Activated naive CD4-positive, alpha-beta T cell treated with anti-CD3 and anti-CD28 coated beads for 36 hours (primary cell): Measurements from ENCODE around the gene PITPNB. TPM values are rescaled to one million over a fixed set of nuclear protein-coding genes. Genes with fewer than 3 reads are reported as not detected.

Experiments used
- CTCF ChIA-PET: fragments of 350-600 bp; sonication (Branson Sonifier 250); formaldehyde crosslinking; loops from one replicate; lab custom pipeline; 2021; ENCODE audit warnings: antibody characterized with exemption; lab: Charles Lee
- DNase-seq: peaks from one replicate; pipeline ENCODE4 v3.0.0-alpha.2; 2020
- H3K27ac Mint-ChIP-seq: one replicate; pipeline ENCODE4 v1.8.0; 2021; ENCODE audit warnings: mild to moderate bottlenecking, mixed read lengths
- H3K27me3 Mint-ChIP-seq: one replicate; pipeline ENCODE4 v1.8.0; 2021; ENCODE audit warnings: low read depth, mixed read lengths
- H3K36me3 Mint-ChIP-seq: one replicate; pipeline ENCODE4 v1.8.0; 2021; ENCODE audit warnings: low read depth, mixed read lengths
- H3K4me1 Mint-ChIP-seq: one replicate; pipeline ENCODE4 v1.8.0; 2021; ENCODE audit warnings: low read depth, mixed read lengths
- H3K4me3 Mint-ChIP-seq: one replicate; pipeline ENCODE4 v1.8.0; 2021; ENCODE audit warnings: mild to moderate bottlenecking, moderate library complexity, mixed read lengths
- H3K9me3 Mint-ChIP-seq: one replicate; pipeline ENCODE4 v1.8.0; 2021; ENCODE audit warnings: mixed read lengths
- intact Hi-C: fragments of 100-400 bp; cut with micrococcal nuclease; formaldehyde crosslinking; loops from one replicate; pipeline ENCODE4 v1.15.1; 2023
- total RNA-seq, 2 experiments: library from RNA; stranded (reverse); gene quantifications; one replicate each; pipeline ENCODE4 v1.2.3, GENCODE V29; 2021

PITPNB gene
- total RNA-seq, 2 experiments from 2014 or later: 76.4 to 78.7 TPM

GRCh38 chr22:27865496-27865895 lies 53.6 kb downstream of the PITPNB start:
- H3K9me3 Mint-ChIP-seq: no peaks in the 10 kb centered on the region
- H3K4me1 Mint-ChIP-seq: peaks cover 39% of the 10 kb centered on the region
- no peaks in the 10 kb centered on the region for H3K27me3 Mint-ChIP-seq
- CTCF ChIA-PET: no interaction called here
- intact Hi-C loops: no loop called here
- DNase-seq: no peak
- H3K36me3 Mint-ChIP-seq: peaks cover 26% of the 10 kb centered on the region
- no peak overlapping the region for H3K4me3 Mint-ChIP-seq
- no peak overlapping the region for H3K27ac Mint-ChIP-seq

- intact Hi-C loops: no loop called here
- H3K4me3 Mint-ChIP-seq: no peak overlapping the region
- H3K27ac Mint-ChIP-seq: no peak overlapping the region
- peaks cover 30% of the 10 kb centered on the region for H3K4me1 Mint-ChIP-seq
- CTCF ChIA-PET: interaction anchor here (0.5 to 1.8 kb wide), 4 partner anchors 12 to 150 kb away, joined by 3 to 4 read pairs (median 3); no protein-coding TSS in a partner anchor
- H3K36me3 Mint-ChIP-seq: peaks cover 28% of the 10 kb centered on the region
- no peaks in the 10 kb centered on the region for H3K9me3 Mint-ChIP-seq
- H3K27me3 Mint-ChIP-seq: no peaks in the 10 kb centered on the region
- DNase-seq: no peak
Measured at GRCh38 chr22:27863556-27863955, 55.5 kb downstream of the PITPNB start.

DNA sequence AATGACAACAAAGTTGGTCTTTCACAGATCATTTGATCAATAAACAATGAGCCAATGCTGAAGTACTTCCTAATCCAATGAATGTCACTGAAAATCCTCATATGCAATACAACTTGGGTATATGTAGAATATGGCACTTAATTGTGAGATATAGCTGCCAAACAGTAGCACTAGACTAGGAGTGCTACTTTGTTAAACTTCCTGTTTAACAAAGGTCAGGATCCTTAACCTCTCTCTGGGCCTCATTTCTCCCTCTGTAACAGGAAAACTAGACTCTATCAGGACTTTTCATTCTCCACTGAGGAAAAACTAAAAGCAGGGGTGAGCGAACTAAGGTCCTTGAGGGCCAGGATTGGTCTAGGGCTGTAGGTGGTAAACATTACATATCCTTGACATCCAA lies 56.1 kb downstream of the PITPNB start:
- H3K36me3 Mint-ChIP-seq: peaks cover 29% of the 10 kb centered on the region
- no peak overlapping the region for H3K4me3 Mint-ChIP-seq
- intact Hi-C loops: no loop called here
- peaks cover 24% of the 10 kb centered on the region for H3K4me1 Mint-ChIP-seq
- no peak for DNase-seq
- H3K27me3 Mint-ChIP-seq: no peaks in the 10 kb centered on the region
- CTCF ChIA-PET: interaction anchor here (0.5 to 1.8 kb wide), 4 partner anchors 13 to 97 kb away, joined by 3 read pairs; no protein-coding TSS in a partner anchor
- H3K9me3 Mint-ChIP-seq: no peaks in the 10 kb centered on the region
- H3K27ac Mint-ChIP-seq: no peak overlapping the region

- intact Hi-C loops: no loop called here
- CTCF ChIA-PET: interaction anchor here (0.7 kb wide), 1 partner anchor 35 kb away, joined by 3 read pairs; no protein-coding TSS in a partner anchor
- Mint-ChIP-seq H3K36me3 (peaks cover 35% of the 10 kb centered on the region), H3K27me3 (no peaks in the 10 kb centered on the region), H3K27ac (no peak overlapping the region), H3K4me1 (no peaks in the 10 kb centered on the region), H3K4me3 (no peak overlapping the region), H3K9me3 (no peaks in the 10 kb centered on the region)
- DNase-seq: no peak
Measured at GRCh38 chr22:27859336-27859735, 59.7 kb downstream of the PITPNB start.

DNA sequence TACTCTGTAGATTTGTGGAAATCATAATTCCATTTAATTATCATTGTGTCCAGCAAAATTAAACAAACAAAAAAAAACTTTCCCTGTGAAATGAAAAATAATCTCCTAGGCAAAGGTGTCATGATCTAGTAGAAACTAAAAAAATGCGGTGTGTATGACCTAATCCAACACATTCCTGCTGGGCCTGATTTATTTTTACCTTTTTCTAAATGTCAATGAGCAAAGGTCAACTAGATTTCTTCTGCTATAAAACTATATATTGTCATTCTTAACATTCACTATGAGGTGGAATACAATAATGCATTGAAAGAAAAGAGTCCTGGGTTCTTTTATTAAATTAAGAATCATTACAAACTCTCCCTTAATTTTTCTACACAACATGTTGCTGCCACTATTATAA lies 60.4 kb downstream of the PITPNB start:
- H3K27ac Mint-ChIP-seq: no peak overlapping the region
- DNase-seq: no peak
- H3K36me3 Mint-ChIP-seq: peaks cover 42% of the 10 kb centered on the region
- no peaks in the 10 kb centered on the region for H3K9me3 Mint-ChIP-seq
- CTCF ChIA-PET: interaction anchor here (0.6 kb wide), 1 partner anchor 20 kb away, joined by 3 read pairs; no protein-coding TSS in a partner anchor
- no peak overlapping the region for H3K4me3 Mint-ChIP-seq
- H3K27me3 Mint-ChIP-seq: no peaks in the 10 kb centered on the region
- no peaks in the 10 kb centered on the region for H3K4me1 Mint-ChIP-seq
- intact Hi-C loops: no loop called here

DNA sequence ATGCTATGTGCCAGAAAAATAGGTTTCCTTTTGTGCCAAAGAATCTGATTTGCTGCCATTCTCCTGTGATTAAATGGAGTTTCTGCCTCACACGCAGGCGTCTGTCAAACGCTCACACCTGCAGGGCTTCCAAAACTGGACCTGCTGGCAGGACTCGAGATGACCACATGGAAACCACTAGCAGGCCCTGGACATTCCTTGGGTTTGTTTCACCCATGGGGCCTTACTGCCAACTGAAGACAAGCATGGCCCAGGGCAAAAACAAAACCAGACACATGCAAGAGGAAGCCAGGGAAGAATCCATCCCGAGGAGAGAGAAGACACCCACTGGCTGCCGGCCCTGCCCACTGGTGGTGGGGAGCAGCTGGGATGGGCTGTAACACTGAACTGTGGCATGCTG lies 61.6 kb downstream of the PITPNB start:
- CTCF ChIA-PET: no interaction called here
- DNase-seq: no peak
- Mint-ChIP-seq H3K9me3 (no peaks in the 10 kb centered on the region), H3K27ac (no peak overlapping the region), H3K27me3 (no peaks in the 10 kb centered on the region), H3K4me1 (no peaks in the 10 kb centered on the region), H3K4me3 (no peak overlapping the region), H3K36me3 (peaks cover 48% of the 10 kb centered on the region)
- intact Hi-C loops: no loop called here

DNA sequence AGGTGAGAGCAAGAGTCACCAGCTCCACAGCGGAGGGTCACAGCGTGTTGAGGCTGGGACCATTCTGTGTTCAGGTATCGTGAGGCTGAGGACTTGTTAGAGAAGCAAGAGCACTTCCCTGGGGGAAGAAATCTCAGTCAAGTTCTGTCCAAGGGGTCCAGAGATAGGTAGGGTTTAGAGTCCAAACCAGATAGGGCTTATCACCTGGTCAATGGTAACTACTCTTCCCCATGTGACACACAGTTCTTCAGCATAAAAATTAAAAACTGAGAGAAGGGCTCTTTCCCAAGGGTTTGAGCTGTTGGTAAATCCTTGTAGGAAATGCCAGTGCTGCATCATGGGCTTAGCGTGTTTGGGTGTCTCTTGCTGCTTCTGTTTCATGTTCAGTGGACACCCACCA lies 62.7 kb downstream of the PITPNB start:
- H3K27ac Mint-ChIP-seq: no peak overlapping the region
- H3K9me3 Mint-ChIP-seq: no peaks in the 10 kb centered on the region
- H3K27me3 Mint-ChIP-seq: no peaks in the 10 kb centered on the region
- DNase-seq: no peak
- CTCF ChIA-PET: no interaction called here
- no peak overlapping the region for H3K4me3 Mint-ChIP-seq
- H3K4me1 Mint-ChIP-seq: no peaks in the 10 kb centered on the region
- H3K36me3 Mint-ChIP-seq: peaks cover 55% of the 10 kb centered on the region
- intact Hi-C loops: no loop called here

GRCh38 chr22:27853424-27853823 lies 65.6 kb downstream of the PITPNB start:
- Mint-ChIP-seq H3K4me3 (no peak overlapping the region), H3K4me1 (no peaks in the 10 kb centered on the region), H3K27me3 (no peaks in the 10 kb centered on the region), H3K36me3 (peaks cover 60% of the 10 kb centered on the region), H3K27ac (no peak overlapping the region), H3K9me3 (no peaks in the 10 kb centered on the region)
- CTCF ChIA-PET: interaction anchor here (1.2 to 1.3 kb wide), 2 partner anchors 24 to 1484 kb away, joined by 3 to 8 read pairs; no protein-coding TSS in a partner anchor
- no peak for DNase-seq
- intact Hi-C loops: no loop called here

GRCh38 chr22:27851974-27852746 lies 66.9 kb downstream of the PITPNB start:
- H3K9me3 Mint-ChIP-seq: no peaks in the 10 kb centered on the region
- no peak overlapping the region for H3K4me3 Mint-ChIP-seq
- no peak overlapping the region for H3K27ac Mint-ChIP-seq
- no peaks in the 10 kb centered on the region for H3K4me1 Mint-ChIP-seq
- H3K36me3 Mint-ChIP-seq: peaks cover 51% of the 10 kb centered on the region
- CTCF ChIA-PET: interaction anchor here (0.6 to 1.0 kb wide), 2 partner anchors 34 to 588 kb away, joined by 3 read pairs; no protein-coding TSS in a partner anchor
- DNase-seq: no peak
- intact Hi-C loops: no loop called here
- H3K27me3 Mint-ChIP-seq: no peaks in the 10 kb centered on the region

- H3K36me3 Mint-ChIP-seq: peaks cover 46% of the 10 kb centered on the region
- CTCF ChIA-PET: no interaction called here
- H3K27ac Mint-ChIP-seq: no peak overlapping the region
- no peaks in the 10 kb centered on the region for H3K9me3 Mint-ChIP-seq
- DNase-seq: no peak
- no peaks in the 10 kb centered on the region for H3K4me1 Mint-ChIP-seq
- intact Hi-C loops: no loop called here
- no peak overlapping the region for H3K4me3 Mint-ChIP-seq
- no peaks in the 10 kb centered on the region for H3K27me3 Mint-ChIP-seq
Measured at GRCh38 chr22:27850000-27850521, 69.0 kb downstream of the PITPNB start.

- Mint-ChIP-seq H3K27me3 (no peaks in the 10 kb centered on the region), H3K4me3 (no peak overlapping the region), H3K4me1 (no peaks in the 10 kb centered on the region), H3K27ac (no peak overlapping the region), H3K9me3 (no peaks in the 10 kb centered on the region), H3K36me3 (peaks cover 35% of the 10 kb centered on the region)
- intact Hi-C loops: no loop called here
- DNase-seq: no peak
- CTCF ChIA-PET: no interaction called here
Measured at GRCh38 chr22:27848005-27848404, 71.1 kb downstream of the PITPNB start.

GRCh38 chr22:27846910-27847309 lies 72.1 kb downstream of the PITPNB start:
- DNase-seq: no peak
- Mint-ChIP-seq H3K27ac (no peak overlapping the region), H3K4me1 (no peaks in the 10 kb centered on the region), H3K4me3 (no peak overlapping the region), H3K9me3 (no peaks in the 10 kb centered on the region), H3K36me3 (peaks cover 36% of the 10 kb centered on the region), H3K27me3 (no peaks in the 10 kb centered on the region)
- intact Hi-C loops: no loop called here
- CTCF ChIA-PET: no interaction called here
